ELF-1 (cell line): ENCODE data around the gene USP21.

ENCODE experiments used
- DNase-seq: peaks from one replicate; pipeline ENCODE4 v3.0.0-alpha.2; 2016; ENCODE audit warnings: low read depth, low spot score

The USP21 gene

GRCh38 chr1:161133220-161133740, 26.0 kb upstream of the USP21 start:
- no peak for DNase-seq

GRCh38 chr1:161137881-161138280, 21.4 kb upstream of the USP21 start:
- peak; percentile 66 for DNase-seq

GRCh38 chr1:161138431-161138830, 20.9 kb upstream of the USP21 start:
- DNase-seq = no peak

GRCh38 chr1:161139766-161140165, 19.5 kb upstream of the USP21 start:
- DNase-seq = no peak

- no peak for DNase-seq
Measured at GRCh38 chr1:161140755-161141400, 18.4 kb upstream of the USP21 start.

GRCh38 chr1:161145832-161146231, 13.5 kb upstream of the USP21 start:
- DNase-seq = no peak

GRCh38 chr1:161153176-161153575, 6.1 kb upstream of the USP21 start:
- no peak for DNase-seq

GRCh38 chr1:161153682-161154337, 5.5 kb upstream of the USP21 start, which contains the start of gene UFC1:
Gene UFC1, plus strand, starts transcription at chr1:161153978. Its CDS starts 20 bp downstream, at chr1:161153998.
- DNase-seq = peak; percentile 87

- no peak for DNase-seq
Measured at GRCh38 chr1:161157867-161158266, 1.4 kb upstream of the USP21 start.

GRCh38 chr1:161158316-161159010, 837 bp upstream of the USP21 start:
- no peak for DNase-seq

GRCh38 chr1:161159913-161160243, 578 bp downstream of the USP21 start:
- DNase-seq = no peak

GRCh38 chr1:161160671-161161145, 1.4 kb downstream of the USP21 start:
- DNase-seq = no peak

- DNase-seq = no peak
Measured at GRCh38 chr1:161161652-161162051, 2.4 kb downstream of the USP21 start.

GRCh38 chr1:161162052-161162451, 2.8 kb downstream of the USP21 start:
- DNase-seq = no peak

GRCh38 chr1:161162806-161163205, 3.5 kb downstream of the USP21 start:
- DNase-seq = no peak

- no peak for DNase-seq
Measured at GRCh38 chr1:161163793-161164192, 4.5 kb downstream of the USP21 start.

GRCh38 chr1:161164901-161165610, 5.8 kb downstream of the USP21 start:
- DNase-seq = no peak

GRCh38 chr1:161165742-161166668, 6.7 kb downstream of the USP21 start, which contains the start of gene PPOX:
Gene PPOX, plus strand, starts transcription at chr1:161166426. Its CDS starts 422 bp downstream, at chr1:161166848.
- peak; percentile 98 for DNase-seq

GRCh38 chr1:161166669-161167548, 7.6 kb downstream of the USP21 start:
- DNase-seq = peak; percentile 68

- no peak for DNase-seq
Measured at GRCh38 chr1:161168906-161169305, 9.6 kb downstream of the USP21 start.
